DOHH2 (cell line): ENCODE measurements around the gene SLCO1C1.

Source experiments
- H3F3A ChIP-seq: fragments of 200-600 bp; sonication (generic), shearing (Covaris generic); 2 replicates; pipeline ENCODE4 v1.6.0; 2016; ENCODE audit warnings: antibody characterized with exemption, mild to moderate bottlenecking; ENCODE audit not compliant: control insufficient read depth, insufficient read depth
- H3K27ac ChIP-seq: fragments of 200-600 bp; sonication (generic); 2 replicates; pipeline ENCODE4 v1.5.1; 2014; ENCODE audit warnings: low read depth, mild to moderate bottlenecking, low read length, moderate library complexity
- H3K27me3 ChIP-seq: fragments of 200-600 bp; sonication (generic); 2 replicates; pipeline ENCODE4 v1.6.1; 2014; ENCODE audit warnings: mild to moderate bottlenecking, low read length, mixed read lengths; ENCODE audit not compliant: control insufficient read depth
- H3K36me3 ChIP-seq: fragments of 200-600 bp; sonication (generic); 2 replicates; pipeline ENCODE4 v1.6.1; 2014; ENCODE audit warnings: mild to moderate bottlenecking, low read length, moderate library complexity, mixed read lengths; ENCODE audit not compliant: control insufficient read depth
- H3K4me1 ChIP-seq: fragments of 200-600 bp; sonication (generic); 2 replicates; pipeline ENCODE4 v1.6.1; 2014; ENCODE audit warnings: mild to moderate bottlenecking, low read length, mixed read lengths; ENCODE audit not compliant: control insufficient read depth
- H3K4me2 ChIP-seq: fragments of 200-600 bp; sonication (generic); 2 replicates; pipeline ENCODE4 v1.6.0; 2014; ENCODE audit warnings: mild to moderate bottlenecking, low read length, moderate library complexity
- H3K4me3 ChIP-seq: fragments of 200-600 bp; sonication (generic); 2 replicates; pipeline ENCODE4 v1.5.1; 2014; ENCODE audit warnings: mild to moderate bottlenecking, low read length, mixed read lengths
- H3K79me2 ChIP-seq: fragments of 200-600 bp; sonication (generic); 2 replicates; pipeline ENCODE4 v1.6.1; 2014; ENCODE audit warnings: mild to moderate bottlenecking, low read length, mixed read lengths; ENCODE audit not compliant: control insufficient read depth
- H3K9me2 ChIP-seq: fragments of 200-600 bp; sonication (generic); replicated peaks from 2 replicates; pipeline ENCODE4 v1.6.1; 2014; ENCODE audit warnings: mild to moderate bottlenecking, low read length, mixed read lengths; ENCODE audit not compliant: control insufficient read depth
- H3K9me3 ChIP-seq: fragments of 200-600 bp; sonication (generic); 2 replicates; pipeline ENCODE4 v1.6.1; 2014; ENCODE audit warnings: antibody characterized with exemption, low read length, mixed read lengths; ENCODE audit not compliant: control insufficient read depth, insufficient read depth
- H4K20me1 ChIP-seq: fragments of 200-600 bp; sonication (generic); 2 replicates; pipeline ENCODE4 v1.6.0; 2014; ENCODE audit warnings: low read depth, mild to moderate bottlenecking, antibody characterized with exemption, low read length, moderate library complexity; ENCODE audit not compliant: control insufficient read depth, insufficient read depth
- CTCF ChIP-seq: fragments of 200-600 bp; sonication (generic); IDR thresholded peaks from one replicate; pipeline ENCODE4 v1.5.1; 2014; ENCODE audit warnings: antibody characterized with exemption, mild to moderate bottlenecking, low read depth, low read length; ENCODE audit not compliant: poor library complexity, severe bottlenecking
- EZH2phosphoT487 ChIP-seq: fragments of 200-600 bp; sonication (generic); IDR thresholded peaks from 2 replicates; pipeline ENCODE4 v1.6.1; 2017; ENCODE audit warnings: borderline replicate concordance, mild to moderate bottlenecking, antibody characterized with exemption, low read length, moderate library complexity, mixed read lengths

The SLCO1C1 gene

GRCh38 chr12:20722142-20722541, 27.0 kb downstream of the SLCO1C1 start:
- H3F3A ChIP-seq: no peaks in the 10 kb centered on the region
- no peaks in the 10 kb centered on the region for H4K20me1 ChIP-seq
- no peak overlapping the region for H3K4me3 ChIP-seq
- H3K4me1 ChIP-seq: no peaks in the 10 kb centered on the region
- no peak overlapping the region for H3K27ac ChIP-seq
- no peaks in the 10 kb centered on the region for H3K79me2 ChIP-seq
- no peaks in the 10 kb centered on the region for H3K9me2 ChIP-seq
- no peak overlapping the region for H3K4me2 ChIP-seq
- no peaks in the 10 kb centered on the region for H3K36me3 ChIP-seq
- H3K9me3 ChIP-seq: no peaks in the 10 kb centered on the region
- H3K27me3 ChIP-seq: no peaks in the 10 kb centered on the region
- no peak for TF ChIP-seq CTCF
- TF ChIP-seq EZH2phosphoT487: no peak

GRCh38 chr12:20731274-20731673, 36.1 kb downstream of the SLCO1C1 start:
- Histone ChIP-seq H4K20me1 (no peaks in the 10 kb centered on the region), H3K36me3 (no peaks in the 10 kb centered on the region), H3K4me2 (no peak overlapping the region), H3K4me1 (no peaks in the 10 kb centered on the region), H3K79me2 (no peaks in the 10 kb centered on the region), H3K27me3 (no peaks in the 10 kb centered on the region), H3K9me3 (no peaks in the 10 kb centered on the region), H3K9me2 (no peaks in the 10 kb centered on the region), H3K4me3 (no peak overlapping the region), H3K27ac (no peak overlapping the region), H3F3A (no peaks in the 10 kb centered on the region)
- TF ChIP-seq EZH2phosphoT487: no peak
- TF ChIP-seq CTCF: no peak

GRCh38 chr12:20740972-20741371, 45.8 kb downstream of the SLCO1C1 start:
- no peaks in the 10 kb centered on the region for H3F3A ChIP-seq
- no peak overlapping the region for H3K4me3 ChIP-seq
- no peaks in the 10 kb centered on the region for H3K79me2 ChIP-seq
- H3K9me3 ChIP-seq: no peaks in the 10 kb centered on the region
- H3K36me3 ChIP-seq: no peaks in the 10 kb centered on the region
- H4K20me1 ChIP-seq: no peaks in the 10 kb centered on the region
- H3K9me2 ChIP-seq: no peaks in the 10 kb centered on the region
- no peak overlapping the region for H3K27ac ChIP-seq
- H3K4me1 ChIP-seq: no peaks in the 10 kb centered on the region
- TF ChIP-seq EZH2phosphoT487: no peak
- no peak for TF ChIP-seq CTCF
- no peak overlapping the region for H3K4me2 ChIP-seq
- no peaks in the 10 kb centered on the region for H3K27me3 ChIP-seq

GRCh38 chr12:20748198-20748597, 53.1 kb downstream of the SLCO1C1 start:
- Histone ChIP-seq H3K4me3 (no peak overlapping the region), H3K9me3 (no peaks in the 10 kb centered on the region), H3K27ac (no peak overlapping the region), H3K4me2 (no peak overlapping the region), H3K27me3 (no peaks in the 10 kb centered on the region), H3K4me1 (no peaks in the 10 kb centered on the region), H3K36me3 (no peaks in the 10 kb centered on the region), H3F3A (no peaks in the 10 kb centered on the region), H4K20me1 (no peaks in the 10 kb centered on the region), H3K9me2 (no peaks in the 10 kb centered on the region), H3K79me2 (no peaks in the 10 kb centered on the region)
- TF ChIP-seq CTCF: no peak
- TF ChIP-seq EZH2phosphoT487: no peak
